Measurements from ENCODE around the gene CYBA.
"Not testable (repeated sequence)": the region's sequence is repeated elsewhere in the genome, so short reads cannot be mapped to it uniquely, and the experiment has no call there.

The CYBA gene

DNA sequence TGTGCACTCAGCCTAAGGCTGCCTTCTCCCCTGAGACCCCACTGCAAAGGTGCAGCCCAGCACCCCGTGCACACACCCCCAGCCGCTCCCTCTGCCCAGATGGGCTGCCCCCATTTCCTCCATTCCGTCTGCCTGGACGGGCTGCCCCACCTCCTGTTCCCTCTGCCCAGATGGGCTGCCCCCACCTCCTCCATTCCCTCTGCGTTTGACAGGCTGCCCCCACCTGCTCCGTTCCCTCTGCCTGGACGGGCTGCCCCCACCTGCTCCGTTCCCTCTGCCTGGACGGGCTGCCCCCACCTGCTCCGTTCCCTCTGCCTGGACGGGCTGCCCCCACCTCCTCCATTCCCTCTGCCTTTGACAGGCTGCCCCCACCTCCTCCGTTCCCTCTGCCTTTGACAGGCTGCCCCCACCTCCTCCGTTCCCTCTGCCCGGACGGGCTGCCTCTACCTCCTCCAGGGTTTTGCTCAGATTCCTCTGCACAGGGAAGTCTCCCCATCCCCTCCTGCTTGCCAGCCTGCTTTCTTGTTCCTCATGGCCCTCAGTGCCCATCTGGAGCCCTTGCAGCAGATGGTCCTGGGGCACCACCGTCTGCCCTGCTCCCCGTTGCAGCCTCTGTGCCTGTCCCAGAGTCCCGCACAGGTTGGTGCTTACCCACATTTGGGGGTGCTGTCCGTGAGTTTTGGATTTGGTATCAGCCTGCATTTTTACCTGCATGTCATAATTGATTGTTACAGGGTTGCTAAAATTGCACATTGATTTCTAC lies 35.9 kb downstream of the CYBA start:
- DNase-seq (ENCODE audit: low spot score), result peak; percentile 84

DNA sequence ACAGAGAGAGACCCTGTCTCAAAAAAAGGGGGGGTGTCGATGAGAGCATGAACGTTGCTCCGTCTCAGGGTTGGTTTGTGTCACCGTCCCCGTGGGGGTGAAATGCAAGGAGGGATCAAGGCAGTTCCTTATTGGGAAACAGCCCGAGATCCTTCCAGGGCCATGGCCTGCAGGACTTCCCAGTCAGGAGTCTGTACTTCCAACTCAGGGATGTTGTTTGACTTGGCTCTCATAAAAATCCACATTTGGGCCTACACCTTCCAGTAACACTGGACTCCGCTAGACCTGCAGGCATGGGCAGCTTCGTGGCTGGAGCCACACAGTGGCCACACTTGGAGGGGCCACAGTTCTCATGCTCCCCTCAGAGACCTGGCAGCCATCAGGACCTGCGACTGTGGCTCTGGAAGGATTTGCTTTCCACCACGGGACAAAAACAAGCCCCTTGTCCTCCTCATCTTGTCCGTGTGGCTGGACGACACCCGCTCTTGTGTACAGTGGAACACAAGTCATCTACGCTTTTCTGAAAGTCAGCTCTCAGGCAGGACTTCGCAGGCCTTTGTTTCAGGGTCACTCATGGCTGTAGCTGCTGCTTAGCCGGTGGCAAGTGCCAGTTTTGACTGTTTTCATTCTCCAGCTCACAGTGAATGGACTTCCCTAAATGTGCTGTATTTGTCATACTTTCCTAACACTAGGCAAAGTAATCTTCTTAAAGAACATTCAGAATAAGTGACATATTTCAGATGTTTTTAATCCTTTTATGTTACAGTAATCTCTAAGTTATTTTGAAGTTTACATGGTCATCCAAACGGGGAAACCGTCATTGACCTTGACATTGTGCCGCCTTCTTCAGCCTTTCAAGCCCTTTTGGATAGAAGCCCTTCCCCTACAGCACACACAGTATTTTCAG lies 36.7 kb downstream of the CYBA start:
- DNase-seq (ENCODE audit: low spot score), result no peak

DNA sequence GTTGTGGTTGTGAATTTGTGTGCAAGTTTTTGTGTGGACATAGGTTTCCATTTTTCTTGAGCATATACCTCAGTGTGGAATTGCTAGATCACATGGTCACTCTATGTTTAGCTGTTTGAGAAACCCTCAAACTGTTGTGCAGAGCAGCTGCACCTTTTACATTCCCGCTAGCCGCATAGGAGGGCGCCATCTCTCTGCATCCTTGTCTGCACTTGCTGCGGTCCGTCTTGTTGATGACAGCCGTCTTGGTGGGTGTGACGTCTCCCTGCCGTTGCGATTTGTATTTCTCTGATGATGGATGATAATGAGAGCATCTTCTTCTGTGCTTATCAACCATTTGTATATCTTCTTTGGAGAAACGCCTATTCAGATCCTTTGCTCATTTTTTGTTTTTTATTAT lies 37.6 kb downstream of the CYBA start:
- DNase-seq (ENCODE audit: low spot score), result no peak

DNA sequence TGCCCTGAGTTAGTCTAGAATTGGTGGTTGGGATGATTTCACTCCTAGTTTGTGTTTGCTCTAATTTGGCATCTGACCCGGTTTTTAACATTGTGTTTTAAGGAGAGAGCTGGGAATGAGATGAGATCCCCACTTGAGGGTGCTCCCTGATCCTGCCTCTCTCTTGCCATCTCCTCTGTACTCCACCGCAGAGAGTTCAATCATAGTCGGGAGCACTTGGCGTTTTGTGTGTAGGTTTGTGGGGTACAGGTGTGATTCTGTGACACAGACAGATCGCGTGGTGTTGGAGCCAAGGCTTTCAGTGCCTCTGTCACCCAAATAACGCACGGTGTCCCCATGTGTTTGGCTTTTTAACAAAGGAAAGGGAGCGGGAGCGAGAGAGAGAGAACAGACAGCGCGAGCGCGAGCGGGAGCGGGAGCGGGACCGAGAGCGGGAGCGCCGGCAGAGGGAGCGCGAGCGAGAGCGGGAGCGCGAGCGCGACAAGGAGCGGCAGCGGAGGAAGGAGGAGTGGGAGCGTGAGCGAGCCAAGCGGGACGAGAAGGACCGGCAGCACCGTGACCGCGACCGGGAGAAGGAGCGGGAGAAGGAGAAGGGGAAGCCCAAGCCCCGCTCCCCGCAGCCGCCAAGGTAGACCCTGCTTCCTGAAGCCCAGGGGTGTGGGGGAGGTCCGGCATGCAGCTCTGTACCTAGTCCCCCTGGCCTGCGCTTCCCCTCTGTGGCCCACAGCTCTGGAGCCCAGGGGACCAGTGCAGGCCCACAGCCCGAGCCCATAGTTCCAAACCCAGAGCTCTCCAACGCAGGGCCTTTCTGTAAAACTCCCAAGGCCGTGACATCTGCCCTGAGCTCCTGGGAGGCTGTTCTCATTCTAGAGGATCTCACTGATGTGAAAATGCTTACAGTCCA lies 39.7 kb downstream of the CYBA start:
- peak; percentile 39 for DNase-seq (ENCODE audit: low spot score)

DNA sequence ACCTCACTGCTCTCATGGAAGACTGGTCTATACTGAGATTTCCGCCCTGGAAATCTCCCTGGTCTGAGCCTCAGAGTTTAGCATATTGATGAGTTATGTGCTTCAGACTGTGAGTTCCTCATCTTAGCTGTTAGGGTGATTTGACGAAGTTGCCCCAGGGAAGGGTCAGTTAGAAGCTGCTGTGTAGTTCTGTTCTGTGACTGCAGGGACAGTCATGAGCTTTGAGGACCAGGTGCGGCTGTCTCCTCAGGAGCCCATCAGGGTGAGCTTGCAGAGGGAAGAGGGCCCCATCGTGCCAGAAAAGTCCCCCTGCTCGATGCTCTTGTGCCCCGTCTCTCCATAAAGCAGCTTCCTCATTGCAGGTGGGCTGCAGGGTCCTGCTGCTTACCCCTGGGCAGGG lies 40.8 kb downstream of the CYBA start:
- no peak for DNase-seq (ENCODE audit: low spot score)

DNA sequence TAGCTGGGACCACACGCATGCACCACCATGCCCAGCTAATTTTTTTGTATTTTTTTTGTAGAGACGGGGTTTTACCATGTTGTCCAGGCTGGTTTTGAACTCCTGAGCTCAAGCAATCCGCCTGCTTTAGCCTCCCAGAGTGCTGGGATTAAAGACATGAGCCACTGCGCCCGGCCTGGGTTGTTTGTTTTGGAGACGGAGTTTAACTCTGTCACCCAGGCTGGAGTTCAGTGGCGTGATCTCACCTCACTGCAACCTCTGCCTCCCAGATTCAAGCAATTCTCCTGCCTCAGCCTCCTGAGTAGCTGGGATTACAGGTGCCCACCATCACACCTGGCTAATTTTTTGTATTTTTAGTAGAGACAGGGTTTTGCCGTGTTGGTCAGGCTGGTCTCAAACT lies 41.4 kb downstream of the CYBA start:
- DNase-seq (ENCODE audit: low spot score), result not testable (repeated sequence)

DNA sequence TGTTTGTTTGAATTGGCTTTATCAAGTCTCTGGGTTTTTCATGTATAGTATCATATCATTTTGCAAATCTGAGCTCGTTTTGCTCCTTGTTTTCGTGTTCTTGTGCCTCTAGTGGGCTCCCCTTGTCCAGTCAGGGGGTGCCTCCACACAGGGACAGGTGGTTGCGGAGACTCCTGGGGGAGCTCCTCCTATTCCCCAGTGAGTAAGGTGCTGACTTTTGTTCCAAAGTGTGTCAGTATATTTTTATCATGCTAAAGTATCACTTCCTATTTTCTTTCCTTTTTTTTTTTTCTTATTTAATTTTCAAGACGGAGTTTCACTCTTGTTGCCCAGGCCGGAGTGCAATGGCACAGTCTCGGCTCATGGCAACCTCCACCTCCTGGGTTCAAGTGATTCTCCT lies 42.8 kb downstream of the CYBA start:
- no peak for DNase-seq (ENCODE audit: low spot score)

DNA sequence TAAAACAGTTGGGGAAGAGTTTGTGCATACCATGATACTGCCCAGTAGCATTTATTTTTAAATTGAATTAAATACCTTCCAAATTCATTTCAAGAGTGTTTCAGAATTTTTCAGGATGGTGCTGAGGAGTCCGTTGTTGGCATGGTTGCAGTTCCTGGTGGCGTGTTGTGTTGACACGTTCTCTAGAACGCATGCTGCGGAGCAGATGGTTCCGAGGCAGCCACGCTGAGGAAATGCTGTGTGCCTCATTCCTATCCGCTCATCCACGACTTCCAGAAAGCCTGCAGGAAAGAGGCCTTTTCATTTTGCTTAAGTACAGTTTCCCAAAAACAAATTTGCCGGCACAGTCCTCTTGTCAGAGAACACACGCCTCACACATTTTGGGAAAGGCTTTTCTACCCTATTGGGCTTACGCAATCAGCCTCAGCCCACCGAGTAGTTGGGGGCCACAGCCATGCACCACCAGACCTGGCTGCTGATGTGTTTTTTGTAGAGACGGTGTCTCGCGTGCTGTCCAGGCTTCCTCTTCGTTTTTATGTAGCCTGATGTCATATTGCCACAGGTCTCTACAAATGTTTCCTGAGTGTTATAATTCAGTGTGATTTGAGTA lies 44.6 kb downstream of the CYBA start:
- peak; percentile 92 for DNase-seq (ENCODE audit: low spot score)

DNA sequence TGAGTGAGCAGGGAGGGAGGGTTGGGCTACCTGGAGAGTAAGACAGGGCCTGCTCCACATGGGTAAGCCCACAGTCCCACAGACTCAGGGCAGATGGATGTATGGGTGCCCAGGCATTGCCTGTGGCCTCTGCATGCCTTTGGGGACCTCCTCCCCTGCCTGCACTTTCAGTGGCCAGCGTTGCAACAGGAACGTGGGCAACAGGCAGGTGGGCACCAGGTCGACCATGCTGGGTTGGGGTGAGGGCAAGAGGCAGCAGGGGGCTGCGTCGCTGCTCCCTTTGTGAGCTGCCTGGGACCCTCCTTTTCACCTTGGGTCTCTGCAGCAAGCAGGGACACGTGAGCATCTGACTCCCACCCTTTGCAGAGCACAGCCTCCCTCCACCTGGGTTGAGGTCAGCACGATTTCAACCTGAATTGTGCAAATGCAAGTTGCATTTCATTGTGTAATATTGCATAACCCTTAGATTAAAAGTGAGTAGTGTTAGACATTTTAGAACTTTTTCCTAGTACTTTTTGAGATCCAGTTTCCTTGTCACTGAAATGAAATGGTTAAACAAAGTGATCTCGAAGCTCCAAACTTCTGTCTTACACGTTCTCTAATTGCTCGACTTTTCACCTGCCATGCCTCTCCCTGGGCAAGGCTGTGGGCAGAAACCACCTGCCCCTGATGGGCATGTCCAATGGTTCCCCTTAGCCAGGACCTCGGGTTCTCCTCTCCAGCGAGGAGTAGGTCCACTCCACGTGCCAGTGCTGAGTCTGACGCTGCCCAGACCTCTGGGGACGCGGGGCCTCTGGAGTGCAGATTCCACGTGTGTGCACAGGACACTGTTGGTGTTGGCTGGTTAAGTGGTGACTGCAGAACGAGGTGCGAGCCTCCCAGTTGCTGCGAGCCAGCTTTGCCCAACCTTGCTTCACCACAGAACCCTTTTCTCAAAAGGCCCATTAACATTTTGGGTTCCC lies 45.4 kb downstream of the CYBA start:
- no peak for DNase-seq (ENCODE audit: low spot score)

DNA sequence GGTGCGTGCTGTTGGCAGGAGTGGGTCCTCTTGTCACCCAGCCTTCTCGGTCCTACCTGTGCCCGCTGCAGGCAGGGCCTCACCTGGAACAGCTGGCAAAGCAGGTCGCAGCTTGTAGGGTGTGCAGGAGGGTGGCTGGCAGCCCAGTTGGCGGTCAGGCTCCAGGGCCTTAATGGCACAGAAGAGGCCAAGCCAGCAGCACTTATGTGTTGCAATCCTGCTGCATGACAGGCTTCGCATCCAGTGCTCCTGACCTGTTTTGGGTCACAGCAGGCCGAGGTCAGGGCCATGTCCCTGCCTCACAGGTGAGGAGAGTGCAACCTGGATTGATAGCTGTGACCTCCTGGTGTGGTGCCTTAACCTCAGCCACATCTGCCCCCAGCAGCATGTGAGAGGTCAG lies 48.8 kb downstream of the CYBA start:
- no peak for DNase-seq (ENCODE audit: low spot score)

DNA sequence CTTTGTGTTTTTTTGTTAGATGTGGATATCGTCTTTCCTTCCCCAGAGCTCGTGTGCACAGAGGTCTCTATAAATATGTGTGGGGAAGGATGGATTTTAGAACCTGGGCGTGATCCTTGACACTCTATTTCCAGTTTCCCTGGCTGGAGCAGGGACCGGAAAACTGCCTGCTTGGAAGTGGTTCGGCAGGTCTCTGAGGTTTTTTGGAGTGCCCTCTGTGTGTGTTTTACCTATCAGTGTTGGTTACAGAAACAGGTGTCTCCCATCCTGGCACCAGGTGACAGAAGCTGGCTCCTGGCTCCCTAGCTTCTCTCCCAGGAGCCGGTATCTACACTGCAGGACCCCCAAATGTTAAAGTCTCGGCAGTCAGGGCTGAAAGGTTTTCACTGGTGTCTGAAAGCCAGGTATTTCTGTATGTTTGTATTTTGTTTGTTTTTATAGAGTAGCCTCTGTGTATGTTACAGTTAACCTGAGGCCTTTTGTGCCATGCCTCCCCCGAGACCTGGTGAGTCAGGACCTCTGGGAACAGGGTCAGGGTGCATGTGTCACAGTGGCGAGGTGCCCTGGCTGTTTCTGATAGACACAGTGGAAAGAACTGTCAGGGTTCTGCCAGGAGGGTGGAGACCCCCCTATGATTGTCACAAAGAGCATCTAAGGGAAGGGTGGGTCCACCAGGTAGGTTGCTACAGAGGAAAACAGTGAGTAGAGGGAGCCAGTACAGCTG lies 49.4 kb downstream of the CYBA start:
- no peak for DNase-seq (ENCODE audit: low spot score)

DNA sequence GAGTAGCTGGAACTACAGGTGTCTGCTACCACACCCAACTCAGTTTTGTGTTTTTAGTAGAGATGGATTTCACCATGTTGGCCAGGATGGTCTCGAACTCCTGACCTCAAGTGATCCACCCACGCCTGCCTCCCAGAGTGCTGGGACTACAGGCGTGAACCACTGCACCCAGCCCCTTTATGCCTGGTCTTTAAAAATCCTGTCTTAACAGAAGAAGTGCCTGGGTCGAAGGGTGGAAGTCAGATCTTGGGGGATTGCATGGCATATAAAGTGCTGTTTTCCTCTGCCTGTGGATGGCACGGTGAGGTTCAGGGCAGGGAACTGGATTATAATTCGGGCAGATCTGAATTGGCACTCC lies 50.3 kb downstream of the CYBA start:
- no peak for DNase-seq (ENCODE audit: low spot score)

DNA sequence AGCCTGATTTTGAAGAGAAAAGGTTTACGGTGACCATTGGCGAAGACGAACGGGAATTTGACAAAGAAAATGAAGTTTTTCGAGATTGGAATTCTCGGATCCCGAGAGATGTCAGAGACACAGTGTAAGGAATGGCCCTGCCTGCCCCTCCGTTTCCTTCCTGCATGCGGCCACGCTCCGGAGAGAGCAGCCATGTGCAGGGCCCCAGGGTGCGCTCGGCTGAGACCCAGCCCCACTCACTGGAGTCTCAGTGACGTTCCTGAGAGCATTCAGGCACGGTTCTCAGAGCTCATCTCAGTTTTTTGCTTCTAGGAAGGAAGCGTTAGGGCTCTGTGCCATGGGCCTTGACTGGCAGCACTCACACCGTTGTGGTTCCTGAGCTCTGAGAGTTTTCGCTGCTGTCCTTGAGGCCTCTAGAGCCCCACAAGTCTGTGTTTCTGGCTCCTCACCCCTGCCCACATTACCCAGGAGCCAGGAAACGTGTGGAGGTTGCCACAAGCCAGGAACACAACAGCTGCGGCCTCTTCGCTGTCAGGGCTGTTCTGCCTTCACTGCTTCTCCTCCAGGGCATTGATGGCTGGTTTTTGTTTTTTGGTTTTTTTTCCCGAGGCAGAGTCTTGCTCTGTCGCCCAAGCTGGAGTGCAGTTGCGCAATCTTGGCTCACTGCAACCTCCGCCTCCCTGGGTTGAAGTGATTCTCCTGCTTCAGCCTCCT lies 50.9 kb downstream of the CYBA start:
- no peak for DNase-seq (ENCODE audit: low spot score)

DNA sequence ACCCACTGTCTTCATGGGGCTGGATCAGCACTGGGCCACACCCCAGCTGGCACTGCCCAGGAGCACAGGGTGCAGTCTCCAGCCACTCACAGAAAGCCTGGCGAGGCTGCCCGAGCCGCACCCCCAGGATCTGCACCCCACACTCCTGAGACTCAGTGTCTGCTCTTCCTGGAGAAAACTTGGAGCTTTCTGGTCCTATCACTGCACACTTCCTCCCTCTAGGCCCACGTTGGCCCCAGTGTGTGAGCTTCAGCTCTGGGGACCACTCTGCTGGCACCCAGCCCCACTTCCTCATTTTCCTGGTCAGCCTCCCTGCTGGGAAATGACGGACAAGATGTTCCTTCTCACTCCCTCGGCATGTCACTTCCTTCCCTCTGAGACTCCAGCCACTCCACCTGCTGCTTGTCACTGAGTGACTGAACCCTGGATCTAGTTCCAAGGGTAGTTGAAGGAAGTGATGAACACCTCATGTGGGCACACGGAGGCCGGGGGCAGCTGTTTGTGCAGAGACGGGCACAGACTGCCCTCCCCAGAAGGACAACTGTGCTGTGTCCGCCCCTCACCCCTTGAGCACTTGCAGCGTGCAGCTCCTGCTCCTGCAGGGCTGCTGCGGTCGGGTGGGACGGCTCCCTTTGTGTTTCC lies 51.6 kb downstream of the CYBA start:
- no peak for DNase-seq (ENCODE audit: low spot score)

DNA sequence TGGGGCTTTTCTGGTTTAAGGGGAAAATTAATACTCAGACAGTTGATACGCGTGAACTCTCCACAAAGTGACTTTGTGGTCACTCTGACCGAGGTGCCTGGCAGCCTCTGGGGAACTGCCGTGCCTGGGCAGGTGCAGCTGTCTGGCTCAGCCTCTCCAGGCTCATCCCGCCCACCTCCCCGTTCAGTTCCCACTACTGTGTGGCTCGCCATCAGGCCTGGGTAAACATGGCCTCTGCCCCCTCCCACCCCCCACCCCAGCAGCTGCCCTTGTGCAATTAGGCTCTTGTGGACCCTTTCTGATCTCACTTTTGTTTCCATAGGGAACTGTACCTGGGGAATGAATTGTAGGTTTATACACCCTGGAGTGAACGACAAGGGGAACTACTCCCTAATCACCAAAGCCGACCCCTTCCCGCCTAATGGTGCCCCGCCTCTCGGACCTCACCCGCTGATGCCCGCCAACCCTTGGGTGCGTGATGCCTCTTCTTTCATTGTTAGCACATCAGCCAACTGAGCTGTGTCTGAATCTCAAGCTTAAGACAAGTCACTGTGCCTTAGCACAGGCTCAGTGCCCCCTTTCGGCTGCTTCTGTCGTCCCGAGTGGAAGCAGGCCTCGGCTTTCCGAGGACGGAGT lies 52.9 kb downstream of the CYBA start:
- DNase-seq (ENCODE audit: low spot score), result no peak

DNA sequence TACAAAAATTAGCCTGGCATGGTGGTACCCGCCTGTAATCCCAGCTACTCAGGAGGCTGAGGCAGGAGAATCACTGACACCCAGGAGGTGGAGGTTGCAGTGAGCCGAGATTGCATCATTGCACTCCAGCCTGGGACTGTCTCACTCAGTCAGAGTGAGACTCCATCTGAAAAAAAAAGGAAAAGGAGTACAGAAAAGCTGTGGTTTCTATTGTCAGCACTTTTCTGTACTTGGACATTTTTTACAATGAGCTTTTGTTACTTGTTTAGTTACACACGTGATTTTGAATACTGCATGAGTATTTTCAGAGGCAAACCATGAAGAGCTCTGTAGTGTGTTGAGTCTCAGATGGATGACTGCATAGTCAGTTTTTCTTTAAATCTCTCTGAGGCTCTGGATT lies 54.4 kb downstream of the CYBA start:
- no peak for DNase-seq (ENCODE audit: low spot score)

DNA sequence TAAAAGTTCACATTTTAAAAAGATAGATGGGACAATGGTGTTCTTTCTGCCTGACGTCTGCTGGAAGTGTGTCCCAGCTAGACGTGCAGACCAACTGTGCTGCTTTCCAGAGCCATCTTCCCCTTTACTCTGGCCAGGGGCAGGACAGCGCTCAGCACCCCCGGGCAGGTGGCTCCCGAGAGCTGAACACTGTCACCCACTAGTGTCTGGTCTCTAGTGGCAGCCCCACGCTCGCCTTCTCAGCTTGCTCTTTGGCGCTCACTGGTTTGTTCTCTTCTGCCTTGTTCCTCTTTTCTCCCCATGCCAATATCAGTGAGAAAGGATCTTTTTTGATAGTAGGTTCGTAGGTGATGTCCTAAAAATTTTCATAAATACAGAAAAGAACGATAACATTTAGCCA lies 54.9 kb downstream of the CYBA start:
- DNase-seq (ENCODE audit: low spot score), result no peak

DNA sequence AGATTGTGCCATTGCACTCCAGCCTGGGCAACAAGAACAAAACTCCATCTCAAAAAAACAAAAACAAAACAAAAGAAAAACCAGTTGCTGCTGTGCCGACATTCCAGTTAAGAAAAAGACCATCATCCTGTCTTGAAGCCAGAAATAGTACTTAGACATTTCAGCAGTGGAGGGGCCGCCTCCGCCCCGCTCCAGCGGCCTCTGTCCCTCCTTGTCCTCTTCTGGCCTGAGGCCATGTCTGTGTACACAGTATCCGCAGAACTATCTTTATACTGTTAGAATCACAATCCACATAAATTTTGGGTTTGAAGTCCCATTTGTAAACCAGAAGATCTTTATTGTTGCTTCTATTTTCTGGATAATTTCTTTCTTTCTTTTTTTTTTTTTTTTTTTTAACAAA lies 55.8 kb downstream of the CYBA start:
- no peak for DNase-seq (ENCODE audit: low spot score)
